HCT116 (cell line): ENCODE measurements around the gene BIN2. TPM values are rescaled to one million over a fixed set of nuclear protein-coding genes. Genes with fewer than 3 reads are reported as not detected.

ENCODE experiments used
- ATAC-seq: fragments of 200-7000 bp; cut with Tn5 transposase; 2 replicates; pipeline ENCODE4 v1.9.1; 2020; ENCODE audit warnings: mild to moderate bottlenecking, moderate library complexity
- BruUV-seq: library from RNA; stranded (reverse); fragments of 400-500 nt; replicated peaks from 2 replicates; lab custom pipeline; 2021; lab: Mats Ljungman, UMichigan
- CTCF ChIA-PET: fragments of 300-600 bp; sonication (Branson Sonifier 250); formaldehyde crosslinking; loops from one replicate; lab custom pipeline; 2021; ENCODE audit warnings: antibody characterized with exemption; lab: Charles Lee
- POLR2A ChIA-PET: fragments of 300-600, 350-600 bp; sonication (Branson Sonifier 250); formaldehyde crosslinking; loops from one replicate; lab custom pipeline; 2021; ENCODE audit warnings: antibody characterized with exemption; lab: Charles Lee
- RAD21 ChIA-PET, 2 experiments: fragments of 300-600 bp; sonication (Branson Sonifier 250); formaldehyde crosslinking; loops; one replicate each; lab custom pipeline; 2023; ENCODE audit warnings: low total read pairs in 2 of 2; ENCODE audit not compliant: uncharacterized antibody in 2 of 2, unreplicated experiment in 2 of 2, low non-redundant PET in 1 of 2; lab: Charles Lee
- DNase-seq: peaks from one replicate; pipeline ENCODE4 v3.0.0-alpha.2; 2010; ENCODE audit warnings: low read depth, low spot score
- H2AFZ ChIP-seq: fragments of 200-600 bp; shearing (Covaris generic), sonication (generic); 2 replicates; pipeline ENCODE4 v1.6.1; 2017; ENCODE audit warnings: low read depth, mixed run types, mixed read lengths, antibody characterized with exemption, low read length; ENCODE audit not compliant: poor library complexity, severe bottlenecking
- H3K27ac ChIP-seq: 2 replicates; pipeline ENCODE4 v1.5.1; 2012; ENCODE audit warnings: low read depth, low read length
- H3K27me3 ChIP-seq: fragments of 200-600 bp; sonication (generic); 2 replicates; pipeline ENCODE4 v1.6.1; 2016; ENCODE audit warnings: mixed run types, low read length, mixed read lengths; ENCODE audit not compliant: insufficient read depth
- H3K36me3 ChIP-seq, 2 experiments: fragments of 200-500 bp in 1 of 2; fragments of 200-600 bp in 1 of 2; sonication (Bioruptor generic) in 1 of 2; sonication (generic) in 1 of 2; 2 replicates each; pipeline versions ENCODE4 v1.5.1 to v1.6.1; 2014 to 2016; ENCODE audit warnings: low read length in 2 of 2, inconsistent platforms in 1 of 2, mixed read lengths in 1 of 2, mixed run types in 1 of 2; ENCODE audit not compliant: insufficient read depth in 2 of 2, control insufficient read depth in 1 of 2
- H3K4me1 ChIP-seq, 2 experiments: fragments of 200-600 bp in 1 of 2; sonication (generic) in 1 of 2; 2 replicates each; pipeline versions ENCODE4 v1.5.1 to v1.6.1; 2012 to 2017; ENCODE audit warnings: low read length in 2 of 2, inconsistent platforms in 1 of 2, mild to moderate bottlenecking in 1 of 2, mixed read lengths in 1 of 2, mixed run types in 1 of 2, moderate library complexity in 1 of 2; ENCODE audit not compliant: insufficient read depth in 2 of 2, control insufficient read depth in 1 of 2
- H3K4me2 ChIP-seq: fragments of 200-600 bp; sonication (generic); 2 replicates; pipeline ENCODE4 v1.6.1; 2017; ENCODE audit warnings: mixed run types, low read length, mixed read lengths
- H3K4me3 ChIP-seq, 2 experiments: fragments of 200-600 bp in 1 of 2; sonication (generic) in 1 of 2; replicated peaks in 1 of 2; 2 replicates each; pipeline ENCODE4 v1.5.1; 2011 to 2016; ENCODE audit warnings: low read length in 2 of 2, control low read depth in 1 of 2, low read depth in 1 of 2, mild to moderate bottlenecking in 1 of 2, mixed read lengths in 1 of 2, mixed run types in 1 of 2
- H3K79me2 ChIP-seq: fragments of 200-600 bp; sonication (generic); 2 replicates; pipeline ENCODE4 v1.6.1; 2017; ENCODE audit warnings: mild to moderate bottlenecking, mixed run types, low read length, moderate library complexity, mixed read lengths; ENCODE audit not compliant: insufficient read depth
- H3K9ac ChIP-seq: fragments of 200-600 bp; sonication (generic); 2 replicates; pipeline ENCODE4 v1.6.1; 2016; ENCODE audit warnings: low read length, mixed read lengths
- H3K9me2 ChIP-seq: fragments of 200-600 bp; sonication (generic), shearing (Covaris generic); 2 replicates; pipeline ENCODE4 v1.6.1; 2017; ENCODE audit warnings: mixed run types, mild to moderate bottlenecking, moderate library complexity; ENCODE audit not compliant: insufficient read depth
- H3K9me3 ChIP-seq, 2 experiments: fragments of 200-500 bp in 1 of 2; fragments of 200-600 bp in 1 of 2; sonication (Bioruptor generic) in 1 of 2; sonication (generic) in 1 of 2; 2 replicates each; pipeline ENCODE4 v1.6.1; 2014 to 2017; ENCODE audit warnings: low read length in 2 of 2, mixed read lengths in 2 of 2, inconsistent platforms in 1 of 2, low read depth in 1 of 2, mild to moderate bottlenecking in 1 of 2, mixed run types in 1 of 2, moderate library complexity in 1 of 2; ENCODE audit not compliant: control insufficient read depth in 1 of 2, insufficient read depth in 1 of 2
- H4K20me1 ChIP-seq: fragments of 200-600 bp; sonication (generic), shearing (Covaris generic); 2 replicates; pipeline ENCODE4 v1.6.1; 2017; ENCODE audit warnings: mixed run types, mild to moderate bottlenecking, moderate library complexity; ENCODE audit not compliant: insufficient read depth
- ATF3 ChIP-seq: IDR thresholded peaks from 2 replicates; pipeline ENCODE4 v1.6.1; 2012
- EGR1 ChIP-seq: IDR thresholded peaks from 2 replicates; pipeline ENCODE4 v1.6.1; 2012; ENCODE audit warnings: low read depth
- POLR2A ChIP-seq: IDR thresholded peaks from 2 replicates; pipeline ENCODE4 v1.7.0; 2011; ENCODE audit warnings: borderline replicate concordance; ENCODE audit not compliant: insufficient read depth, insufficient read length; ENCODE audit errors: extremely low read depth
- POLR2AphosphoS5 ChIP-seq: IDR thresholded peaks from 2 replicates; pipeline ENCODE4 v1.6.1; 2011; ENCODE audit warnings: mild to moderate bottlenecking, low read depth, low read length, moderate library complexity
- RAD21 ChIP-seq: IDR thresholded peaks from 2 replicates; pipeline ENCODE4 v1.6.1; 2012; ENCODE audit warnings: low read depth, mild to moderate bottlenecking
- SP1 ChIP-seq: IDR thresholded peaks from 2 replicates; pipeline ENCODE4 v1.6.1; 2012; ENCODE audit warnings: low read depth
- YY1 ChIP-seq: IDR thresholded peaks from 2 replicates; pipeline ENCODE4 v1.6.1; 2011; ENCODE audit warnings: low read length, low read depth, moderate library complexity, mild to moderate bottlenecking; ENCODE audit not compliant: insufficient replicate concordance; ENCODE audit errors: extremely low read depth
- ZNF274 ChIP-seq: fragments of 200-500 bp; sonication (Bioruptor generic); IDR thresholded peaks from 2 replicates; pipeline ENCODE4 v1.6.1; 2014; ENCODE audit warnings: mild to moderate bottlenecking, low read depth, low read length, inconsistent platforms
- intact Hi-C: fragments of 100-400 bp; cut with micrococcal nuclease; formaldehyde crosslinking; loops from 2 replicates; pipeline ENCODE4 v1.10.0; 2022
- total RNA-seq: library from RNA; stranded (reverse); gene quantifications from one replicate; pipeline ENCODE4 v1.2.1, GENCODE V29; 2021; ENCODE audit not compliant: unreplicated experiment
- TF ChIP-seq, protein P1 (sequence below): IDR thresholded peaks from 2 replicates; pipeline ENCODE4 v1.6.1; 2011; ENCODE audit warnings: mild to moderate bottlenecking, low read length, moderate library complexity; ENCODE audit not compliant: insufficient replicate concordance; ENCODE audit errors: extremely low read depth
- TF ChIP-seq, protein P2 (sequence below): IDR thresholded peaks from 2 replicates; pipeline ENCODE4 v1.6.1; 2012

BIN2 gene
- total RNA-seq, 1 experiment from 2014 or later: 0.22 TPM

GRCh38 chr12:51320695-51321320, 3.2 kb downstream of the BIN2 start:
- intact Hi-C loops: no loop called here
- Histone ChIP-seq H3K27ac (no peak overlapping the region), H3K27me3 (no peaks in the 10 kb centered on the region), H3K9ac (no peak overlapping the region), H3K36me3 (no peaks in the 10 kb centered on the region), H3K79me2 (no peaks in the 10 kb centered on the region), H3K4me2 (no peak overlapping the region), H2AFZ (no peak overlapping the region), H3K9me2 (no peaks in the 10 kb centered on the region), H3K4me3 (no peak overlapping the region), H4K20me1 (no peaks in the 10 kb centered on the region), H3K9me3 (no peaks in the 10 kb centered on the region), H3K4me1 (no peaks in the 10 kb centered on the region)
- ChIA-PET CTCF (no interaction called here), POLR2A (no interaction called here), RAD21 (no interaction called here)
- no peak for ATAC-seq
- no TSS peak for BruUV-seq
- TF ChIP-seq ZNF274: no peak
- TF ChIP-seq, protein P1, sequence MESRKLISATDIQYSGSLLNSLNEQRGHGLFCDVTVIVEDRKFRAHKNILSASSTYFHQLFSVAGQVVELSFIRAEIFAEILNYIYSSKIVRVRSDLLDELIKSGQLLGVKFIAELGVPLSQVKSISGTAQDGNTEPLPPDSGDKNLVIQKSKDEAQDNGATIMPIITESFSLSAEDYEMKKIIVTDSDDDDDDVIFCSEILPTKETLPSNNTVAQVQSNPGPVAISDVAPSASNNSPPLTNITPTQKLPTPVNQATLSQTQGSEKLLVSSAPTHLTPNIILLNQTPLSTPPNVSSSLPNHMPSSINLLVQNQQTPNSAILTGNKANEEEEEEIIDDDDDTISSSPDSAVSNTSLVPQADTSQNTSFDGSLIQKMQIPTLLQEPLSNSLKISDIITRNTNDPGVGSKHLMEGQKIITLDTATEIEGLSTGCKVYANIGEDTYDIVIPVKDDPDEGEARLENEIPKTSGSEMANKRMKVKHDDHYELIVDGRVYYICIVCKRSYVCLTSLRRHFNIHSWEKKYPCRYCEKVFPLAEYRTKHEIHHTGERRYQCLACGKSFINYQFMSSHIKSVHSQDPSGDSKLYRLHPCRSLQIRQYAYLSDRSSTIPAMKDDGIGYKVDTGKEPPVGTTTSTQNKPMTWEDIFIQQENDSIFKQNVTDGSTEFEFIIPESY: no peak
- TF ChIP-seq, protein P2, sequence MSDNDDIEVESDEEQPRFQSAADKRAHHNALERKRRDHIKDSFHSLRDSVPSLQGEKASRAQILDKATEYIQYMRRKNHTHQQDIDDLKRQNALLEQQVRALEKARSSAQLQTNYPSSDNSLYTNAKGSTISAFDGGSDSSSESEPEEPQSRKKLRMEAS: no peak
- TF ChIP-seq SP1: no peak
- no peak for TF ChIP-seq ATF3
- TF ChIP-seq EGR1: no peak
- no peak for TF ChIP-seq POLR2AphosphoS5
- TF ChIP-seq YY1: no peak
- TF ChIP-seq RAD21: no peak
- TF ChIP-seq POLR2A: no peak
- DNase-seq: no peak
